ENCODE results near the gene FRMPD1. TPM values are rescaled to one million over a fixed set of nuclear protein-coding genes. Genes with fewer than 3 reads are reported as not detected.

Gene FRMPD1
- total and polyA plus RNA-seq, 2 of the 13 experiments (the other 11 are each of a cell fraction or from before 2014, with no cell fraction given) = not detected

- no peaks in the 10 kb centered on the region for H3K4me1 ChIP-seq (ENCODE audit: insufficient read depth, low read length)
- intact Hi-C loops (cut with micrococcal nuclease; ENCODE audit: unreplicated experiment) (no loop called here), in situ Hi-C loops (cut with HindIII; ENCODE audit: extremely low pct_ligation_motif_present, low pct_unique_long_range_greater_than_20kb) (no loop called here)
- BruUV-seq (replicated peaks) = no TSS peak
- H3K9me3 ChIP-seq (ENCODE audit: low read length) = no peaks in the 10 kb centered on the region
- no peak overlapping the region for H2AFZ ChIP-seq (ENCODE audit: low read length)
- CTCF ChIA-PET (ENCODE audit: low intra/inter-chr PET ratio, low total read pairs) = no interaction called here
- H3K79me2 ChIP-seq (ENCODE audit: insufficient read depth, low read length) = no peaks in the 10 kb centered on the region
- no peak overlapping the region for H3K4me2 ChIP-seq (ENCODE audit: low read depth, low read length)
- WGBS (ENCODE audit: low lambda C conversion rate) = 0% methylated on average over 2 of the region's 2 CpGs
- H3K4me3 ChIP-seq (replicated peaks in 1 of 3; ENCODE audit: insufficient read depth in 1 of 3, low read depth in 2 of 3, low read length in 3 of 3) = no peak overlapping the region
- TF ChIP-seq MEF2D (CRISPR knock-in tag; IDR thresholded peaks at IDR 0.05) = no peak
- no peak for TF ChIP-seq ZNF160 (CRISPR knock-in tag; IDR thresholded peaks at IDR 0.05)
- TF ChIP-seq POLR2A (IDR thresholded peaks at IDR 0.05; ENCODE audit: insufficient read depth in 1 of 2, low read depth in 2 of 2, low read length in 2 of 2) = no peak
- no peak for TF ChIP-seq ZNF691 (CRISPR knock-in tag; IDR thresholded peaks at IDR 0.05; ENCODE audit: borderline replicate concordance, low read depth)
- TF ChIP-seq PREB (CRISPR knock-in tag; IDR thresholded peaks at IDR 0.05) = no peak
- no peak for TF ChIP-seq ZNF589 (CRISPR knock-in tag; conservative IDR thresholded peaks at IDR 0.05)
- TF ChIP-seq ZNF619 (CRISPR knock-in tag; IDR thresholded peaks at IDR 0.05) = no peak
- no peak for TF ChIP-seq KLF6 (CRISPR knock-in tag; IDR thresholded peaks at IDR 0.05)
- no peaks in the 10 kb centered on the region for H3K36me3 ChIP-seq (replicated peaks in 1 of 2; ENCODE audit: control insufficient read depth in 1 of 2, insufficient read depth in 2 of 2, low read length in 2 of 2)
- H4K20me1 ChIP-seq (ENCODE audit: insufficient read depth, low read length) = no peaks in the 10 kb centered on the region
- DNase-seq (ENCODE audit: low spot score) = no peak
- H3K9ac ChIP-seq (ENCODE audit: insufficient read depth, low read depth, low read length) = no peak overlapping the region
- no peak for FAIRE-seq
- peaks cover 0 to 37% of the 10 kb centered on the region in 2 experiments; a peak in 3 of 5 replicates for H3K27me3 ChIP-seq (ENCODE audit: control insufficient read depth in 1 of 2, insufficient read depth in 2 of 2, low read length in 2 of 2)
- no peak overlapping the region for H3K27ac ChIP-seq (ENCODE audit: extremely low read length, insufficient read depth, low read length)
- POLR2A ChIA-PET = no interaction called here
- no peak for ATAC-seq
These were observed 33.6 kb upstream of the FRMPD1 start for GRCh38 chr9:37617161-37617560.

- no TSS peak for BruUV-seq (replicated peaks)
- DNase-seq (ENCODE audit: low spot score) (no peak), ATAC-seq (no peak), FAIRE-seq (no peak)
- Histone ChIP-seq H3K79me2 (ENCODE audit: insufficient read depth, low read length) (no peaks in the 10 kb centered on the region), H3K9me3 (ENCODE audit: low read length) (no peaks in the 10 kb centered on the region), H3K27me3 (ENCODE audit: control insufficient read depth in 1 of 2, insufficient read depth in 2 of 2, low read length in 2 of 2) (peaks cover 0 to 37% of the 10 kb centered on the region in 2 experiments; a peak in 3 of 5 replicates), H3K27ac (ENCODE audit: extremely low read length, insufficient read depth, low read length) (no peak overlapping the region), H2AFZ (ENCODE audit: low read length) (no peak overlapping the region), H3K4me1 (ENCODE audit: insufficient read depth, low read length) (no peaks in the 10 kb centered on the region), H3K36me3 (replicated peaks in 1 of 2; ENCODE audit: control insufficient read depth in 1 of 2, insufficient read depth in 2 of 2, low read length in 2 of 2) (no peaks in the 10 kb centered on the region), H3K4me2 (ENCODE audit: low read depth, low read length) (no peak overlapping the region), H3K4me3 (replicated peaks in 1 of 3; ENCODE audit: insufficient read depth in 1 of 3, low read depth in 2 of 3, low read length in 3 of 3) (no peak overlapping the region), H3K9ac (ENCODE audit: insufficient read depth, low read depth, low read length) (no peak overlapping the region), H4K20me1 (ENCODE audit: insufficient read depth, low read length) (no peaks in the 10 kb centered on the region)
- WGBS (ENCODE audit: low lambda C conversion rate) = 5% methylated on average over 4 of the region's 4 CpGs
- intact Hi-C loops (cut with micrococcal nuclease; ENCODE audit: unreplicated experiment) (no loop called here), in situ Hi-C loops (cut with HindIII; ENCODE audit: extremely low pct_ligation_motif_present, low pct_unique_long_range_greater_than_20kb) (no loop called here)
- ChIA-PET CTCF (ENCODE audit: low intra/inter-chr PET ratio, low total read pairs) (no interaction called here), POLR2A (no interaction called here)
- no peak for TF ChIP-seq KAT2B (IDR thresholded peaks at IDR 0.05; ENCODE audit: borderline replicate concordance, low read depth, low read length)
- TF ChIP-seq ZNF550 (CRISPR knock-in tag; IDR thresholded peaks at IDR 0.05; ENCODE audit: borderline replicate concordance) = no peak
- TF ChIP-seq ZNF275 (CRISPR knock-in tag; IDR thresholded peaks at IDR 0.05; ENCODE audit: borderline replicate concordance) = no peak
- no peak for TF ChIP-seq KMT2B (CRISPR knock-in tag; IDR thresholded peaks at IDR 0.05)
- no peak for TF ChIP-seq ZNF414 (CRISPR knock-in tag; IDR thresholded peaks at IDR 0.05)
- no peak for TF ChIP-seq ATF4 (CRISPR knock-in tag; IDR thresholded peaks at IDR 0.05)
These were observed 32.9 kb upstream of the FRMPD1 start for GRCh38 chr9:37617832-37618231.

Data from HepG2 (cell line).